NOMO-1 treated with DMSO at 0.1 percent for 48 hours (cell line): ENCODE measurements around the gene GIT1.

ENCODE experiments used
- DNase-seq: peaks from one replicate; lab custom pipeline; 2025; ENCODE audit not compliant: unreplicated experiment; lab: John Stamatoyannopoulos, UW

The GIT1 gene

DNA sequence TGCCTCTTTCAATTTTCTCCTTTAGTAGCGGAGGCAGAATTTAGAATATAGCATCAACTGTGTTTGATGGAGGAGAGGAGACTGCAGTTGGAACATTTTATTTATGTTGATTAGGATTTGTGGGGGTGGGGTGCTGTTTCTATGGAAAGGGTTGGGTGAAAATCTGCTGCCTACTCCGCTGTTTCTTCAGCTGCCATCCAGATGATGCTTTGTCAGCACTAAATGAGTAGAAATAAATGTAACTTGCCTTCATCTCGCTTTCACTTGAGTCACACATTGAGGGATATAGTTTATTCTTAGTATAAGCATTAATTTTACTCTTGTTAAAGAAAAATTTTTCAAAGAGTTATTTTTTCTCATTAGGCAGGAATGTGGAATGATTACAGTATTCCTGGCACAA lies 64.8 kb downstream of the GIT1 start:
- DNase-seq = no peak
